NCI-H1092 treated with DMSO at 0.1 percent for 48 hours (cell line): ENCODE data around the gene STON1.
"Not testable (repeated sequence)": the region's sequence is repeated elsewhere in the genome, so short reads cannot be mapped to it uniquely, and the experiment has no call there.

ENCODE experiments used
- DNase-seq: peaks from one replicate; lab custom pipeline; 2025; lab: John Stamatoyannopoulos, UW

The STON1 gene

DNA sequence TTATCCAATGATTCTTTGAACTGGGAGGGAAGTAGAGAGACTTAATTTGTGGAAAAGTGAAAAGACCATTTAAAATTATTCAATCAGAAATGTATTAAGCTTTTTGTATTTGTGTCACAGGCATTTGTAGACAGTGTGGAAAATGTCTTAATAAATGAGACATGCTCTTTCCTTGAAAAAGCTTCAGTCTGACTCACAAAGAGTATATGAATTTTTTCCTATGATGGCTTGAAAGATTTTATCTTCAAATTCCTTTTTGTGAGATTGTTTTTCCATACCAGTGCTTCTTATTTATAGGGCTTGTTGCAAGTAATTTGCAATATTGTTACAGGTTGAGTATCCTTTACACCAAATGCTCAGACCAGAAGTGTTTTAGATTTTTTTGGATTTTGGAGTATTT is 39.5 kb downstream of the STON1 start:
- DNase-seq = no peak

GRCh38 chr2:48572816-48573215 is 42.9 kb downstream of the STON1 start:
- no peak for DNase-seq

DNA sequence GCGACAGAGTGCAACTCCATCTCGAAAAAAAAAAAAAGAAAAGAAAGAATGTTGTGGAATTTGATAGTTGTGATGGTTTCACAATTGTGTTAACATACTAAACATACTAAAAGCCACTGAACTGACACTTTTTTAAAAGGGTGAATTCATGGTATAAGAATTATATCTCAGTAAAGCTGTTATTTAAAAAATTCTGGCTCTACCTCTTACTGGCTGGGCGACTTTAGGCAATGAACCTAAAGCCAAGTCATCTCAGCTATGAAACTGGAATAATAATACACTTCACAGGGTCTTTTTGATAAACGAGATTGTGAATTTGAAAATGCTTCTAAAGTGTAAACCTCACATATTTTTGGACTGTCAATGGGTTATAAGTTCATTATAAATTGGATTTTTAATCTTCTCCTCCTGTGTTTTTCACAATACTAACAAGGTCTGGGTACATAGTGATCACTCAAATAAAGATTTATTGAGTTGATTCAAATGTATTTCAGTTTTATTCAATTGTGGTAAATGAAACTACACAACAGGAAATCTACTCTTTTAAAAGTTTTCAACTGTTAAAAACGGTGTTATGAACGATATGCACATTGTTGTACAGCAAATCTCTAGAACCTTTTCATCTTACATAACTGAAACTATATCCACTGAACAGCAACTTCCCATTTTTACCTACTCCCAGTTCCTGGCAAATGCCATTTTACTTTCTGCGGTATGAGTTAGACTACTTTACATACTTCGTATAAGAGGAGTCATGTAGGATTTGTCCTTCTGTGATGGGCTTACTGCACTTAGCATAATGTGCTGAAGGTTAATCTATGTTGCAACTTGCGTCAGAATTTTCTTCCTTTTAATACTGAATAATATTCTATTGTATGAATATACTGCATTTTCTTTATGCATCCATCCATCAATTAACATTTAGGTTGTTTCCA is 44.7 kb downstream of the STON1 start:
- no peak for DNase-seq

- DNase-seq = no peak
Observed at GRCh38 chr2:48578313-48578712, 48.4 kb downstream of the STON1 start.

GRCh38 chr2:48583961-48584360 is 54.0 kb downstream of the STON1 start:
- DNase-seq = no peak

GRCh38 chr2:48584551-48584950 is 54.6 kb downstream of the STON1 start:
- no peak for DNase-seq

DNA sequence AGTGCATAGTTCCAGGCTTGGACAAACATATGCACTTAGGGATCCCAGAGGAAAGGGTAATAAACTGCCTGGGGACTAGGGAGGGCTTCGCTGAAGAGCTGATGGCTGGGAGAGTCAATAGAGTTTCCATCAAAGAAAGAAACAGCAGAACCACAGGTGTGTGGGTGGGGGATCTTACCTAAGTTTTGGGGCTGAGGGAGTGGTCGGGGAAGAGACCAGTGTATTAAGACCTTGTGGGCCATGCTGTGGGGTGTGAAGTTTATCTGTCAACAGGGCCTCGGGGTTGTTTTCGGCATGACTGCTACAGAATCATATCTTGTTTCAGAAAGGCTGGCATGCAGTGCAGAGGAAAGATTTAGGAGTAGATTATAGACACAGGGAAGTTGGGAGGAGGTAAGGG is 56.5 kb downstream of the STON1 start:
- no peak for DNase-seq

- no peak for DNase-seq
Observed at GRCh38 chr2:48587560-48587959, 57.6 kb downstream of the STON1 start.

GRCh38 chr2:48587961-48588360 is 58.0 kb downstream of the STON1 start:
- no peak for DNase-seq

DNA sequence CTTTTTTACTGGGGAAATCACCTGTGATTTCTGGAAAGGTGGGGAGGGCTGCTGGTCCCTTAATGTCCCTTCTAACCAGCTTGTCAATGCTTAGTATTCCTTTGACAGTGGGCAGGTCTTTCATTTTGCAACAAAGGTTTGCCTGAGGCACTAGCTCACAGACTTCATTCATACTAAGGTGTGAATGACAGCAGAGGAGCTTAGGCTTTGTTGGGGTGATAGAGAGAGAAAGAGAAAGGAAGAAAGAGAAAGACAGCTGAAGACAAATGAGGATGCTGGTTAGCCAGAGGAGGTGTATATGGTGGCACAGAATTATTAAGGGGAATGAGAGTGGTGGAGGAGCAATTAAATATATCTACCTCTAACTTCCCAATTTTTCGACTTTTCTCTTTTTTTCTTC is 58.8 kb downstream of the STON1 start:
- no peak for DNase-seq

- DNase-seq = no peak
Observed at GRCh38 chr2:48589170-48589767, 59.3 kb downstream of the STON1 start.

- DNase-seq = no peak
Observed at GRCh38 chr2:48590017-48590416, 60.1 kb downstream of the STON1 start.

DNA sequence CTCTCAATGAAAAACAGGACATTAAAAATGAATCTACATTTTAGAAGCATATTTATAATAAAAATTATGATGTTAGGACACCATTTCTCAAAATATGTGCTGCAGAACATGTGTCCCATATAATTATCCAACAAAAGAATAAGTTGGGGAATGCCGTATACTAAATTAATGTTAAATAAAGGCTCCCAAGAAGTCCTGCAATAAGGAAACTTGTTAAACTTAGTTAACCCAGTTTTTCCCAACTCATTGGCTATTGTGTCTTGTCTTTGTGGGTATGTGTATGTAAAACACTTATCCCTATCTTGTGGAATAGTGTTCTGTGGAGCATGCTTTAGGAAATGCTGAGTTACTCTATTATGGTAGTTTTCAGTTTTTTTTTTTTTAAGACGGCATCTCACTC is 62.1 kb downstream of the STON1 start:
- DNase-seq = no peak

GRCh38 chr2:48596751-48597150 is 66.8 kb downstream of the STON1 start:
- DNase-seq = not testable (repeated sequence)

- DNase-seq = no peak
Observed at GRCh38 chr2:48597492-48597891, 67.5 kb downstream of the STON1 start.

DNA sequence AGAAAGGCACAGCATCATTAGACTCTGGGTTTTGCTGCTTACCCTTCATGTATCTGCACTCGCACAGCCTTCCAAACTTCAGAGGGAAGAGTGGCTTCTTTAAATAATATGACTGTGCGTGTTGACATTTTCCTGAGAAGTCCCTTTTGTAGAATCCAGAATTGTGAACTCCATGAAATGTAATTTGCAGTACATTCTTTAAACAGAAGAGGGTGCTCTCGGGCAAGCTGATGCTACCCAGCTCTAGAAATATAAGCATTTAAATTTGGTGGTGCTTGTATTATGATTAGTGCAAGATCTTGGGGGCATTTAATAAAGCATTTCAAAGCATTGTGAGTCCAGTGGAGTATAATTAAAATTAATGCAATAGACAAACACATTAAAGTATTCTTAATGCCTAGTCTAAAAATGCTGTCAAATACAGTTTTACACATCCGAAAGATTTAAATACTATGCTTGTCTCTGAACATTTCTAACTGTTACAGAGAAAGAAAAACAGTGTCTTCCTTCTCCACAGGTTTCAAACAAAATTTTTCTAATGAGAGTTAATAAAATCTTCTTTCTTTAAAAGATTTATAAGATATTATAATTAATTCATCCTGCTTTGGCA is 70.4 kb downstream of the STON1 start:
- DNase-seq = peak; percentile 36

GRCh38 chr2:48600917-48601316 is 71.0 kb downstream of the STON1 start:
- no peak for DNase-seq

DNA sequence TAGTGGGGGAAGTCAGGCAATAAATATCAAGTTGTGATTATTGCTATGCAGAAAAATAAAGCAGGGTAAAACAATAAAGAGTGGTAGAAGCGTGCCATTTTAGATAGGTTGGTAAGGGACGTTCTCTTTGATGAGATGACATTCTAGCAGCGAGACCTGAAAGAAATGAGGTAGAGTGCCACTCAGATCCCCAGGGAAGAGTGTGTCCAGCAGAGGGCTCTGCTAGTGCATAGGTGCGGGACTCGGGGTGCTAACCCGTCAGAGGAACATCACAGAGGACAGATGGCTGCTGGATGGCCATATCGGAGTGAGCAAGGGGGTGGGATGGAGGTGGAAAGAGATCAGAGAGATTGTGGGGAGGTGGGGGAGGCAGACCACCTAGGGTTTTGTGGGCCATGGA is 71.4 kb downstream of the STON1 start:
- peak; percentile 15 for DNase-seq

GRCh38 chr2:48605482-48606175 is 75.7 kb downstream of the STON1 start:
- no peak for DNase-seq

- DNase-seq = no peak
Observed at GRCh38 chr2:48607307-48608014, 77.5 kb downstream of the STON1 start.

DNA sequence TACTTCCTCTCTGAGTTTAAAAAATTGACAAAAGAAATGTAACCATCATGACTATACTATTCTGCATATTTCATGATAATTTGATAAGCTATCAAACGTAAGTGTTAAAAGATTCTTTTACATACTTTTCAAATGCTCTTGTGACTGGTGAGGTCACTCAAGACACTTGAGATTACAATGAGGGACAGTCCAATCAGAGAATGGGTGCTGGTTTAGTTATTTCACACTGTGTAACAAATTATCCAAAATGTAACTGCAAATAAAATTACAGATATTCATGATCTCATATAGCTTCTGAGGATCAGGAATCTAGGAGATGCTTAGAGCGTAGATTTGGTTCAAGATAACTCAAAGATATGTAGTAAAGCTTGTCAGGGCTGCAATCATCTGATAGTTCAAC is 83.3 kb downstream of the STON1 start:
- DNase-seq = no peak

DNA sequence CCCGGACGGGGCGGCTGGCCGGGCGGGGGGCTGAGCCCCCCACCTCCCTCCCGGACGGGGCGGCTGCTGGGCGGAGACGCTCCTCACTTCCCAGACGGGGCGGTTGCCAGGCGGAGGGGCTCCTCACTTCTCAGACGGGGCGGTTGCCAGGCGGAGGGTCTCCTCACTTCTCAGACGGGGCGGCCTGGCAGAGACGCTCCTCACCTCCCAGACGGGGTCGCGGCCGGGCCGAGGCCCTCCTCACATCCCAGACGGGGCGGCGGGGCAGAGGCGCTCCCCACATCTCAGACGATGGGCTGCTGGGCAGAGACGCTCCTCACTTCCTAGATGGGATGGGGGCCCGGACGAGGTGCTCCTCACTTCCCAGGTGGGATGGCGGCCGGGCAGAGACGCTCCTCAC is 84.6 kb downstream of the STON1 start:
- not testable (repeated sequence) for DNase-seq
